22Rv1 (cell line): ENCODE data around the gene LTBP3.
A peak's percentile ranks its signal among the peaks of the same experiment; 100 is the strongest.
"Not testable (repeated sequence)": the region's sequence is repeated elsewhere in the genome, so short reads cannot be mapped to it uniquely, and the experiment has no call there.

Experiments
- H3K27ac ChIP-seq: fragments of 450-650 bp; 2 replicates; pipeline ENCODE4 v1.5.1; 2017
- CTCF ChIP-seq: fragments of 450-650 bp; IDR thresholded peaks from 2 replicates; pipeline ENCODE4 v1.5.1; 2017; ENCODE audit warnings: mild to moderate bottlenecking
- ZFX ChIP-seq: fragments of 450-650 bp; IDR thresholded peaks from 2 replicates; pipeline ENCODE4 v1.6.1; 2017; ENCODE audit warnings: antibody characterized with exemption, borderline replicate concordance

LTBP3 gene

GRCh38 chr11:65526744-65527143, 31.4 kb downstream of the LTBP3 start:
- H3K27ac ChIP-seq, result no peak overlapping the region
- no peak for TF ChIP-seq CTCF
- no peak for TF ChIP-seq ZFX

DNA sequence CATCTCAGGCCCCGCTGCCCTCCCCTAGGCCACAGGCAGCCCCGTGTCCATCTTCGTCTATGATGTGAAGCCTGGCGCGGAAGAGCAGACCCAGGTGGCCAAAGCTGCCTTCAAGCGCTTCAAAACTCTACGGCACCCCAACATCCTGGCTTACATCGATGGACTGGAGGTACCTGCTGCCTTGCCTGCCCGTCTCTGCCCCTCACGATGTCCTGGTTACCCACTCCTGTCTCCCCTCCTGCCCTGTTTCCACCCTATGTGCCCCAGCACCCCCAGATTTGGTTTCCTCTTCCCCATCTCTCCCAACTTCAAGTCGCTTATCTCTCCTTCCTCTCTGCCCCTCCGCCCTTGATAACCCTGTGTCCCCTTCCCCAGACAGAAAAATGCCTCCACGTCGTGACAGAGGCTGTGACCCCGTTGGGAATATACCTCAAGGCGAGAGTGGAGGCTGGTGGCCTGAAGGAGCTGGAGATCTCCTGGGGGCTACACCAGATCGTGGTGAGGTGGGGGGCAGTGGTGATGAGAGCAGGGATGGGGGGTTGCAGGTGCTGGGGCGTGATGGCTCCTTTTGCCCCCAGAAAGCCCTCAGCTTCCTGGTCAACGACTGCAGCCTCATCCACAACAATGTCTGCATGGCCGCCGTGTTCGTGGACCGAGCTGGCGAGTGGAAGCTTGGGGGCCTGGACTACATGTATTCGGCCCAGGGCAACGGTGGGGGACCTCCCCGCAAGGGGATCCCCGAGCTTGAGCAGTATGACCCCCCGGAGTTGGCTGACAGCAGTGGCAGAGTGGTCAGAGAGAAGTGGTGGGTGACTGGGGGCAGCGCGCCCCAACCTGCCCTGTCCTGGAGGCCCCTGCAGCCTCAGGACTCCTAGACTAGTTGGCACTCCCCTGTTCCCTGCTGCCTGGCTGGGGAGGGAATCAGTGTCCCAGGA, 32.3 kb downstream of the LTBP3 start:
- TF ChIP-seq ZFX (no peak), CTCF (no peak)

DNA sequence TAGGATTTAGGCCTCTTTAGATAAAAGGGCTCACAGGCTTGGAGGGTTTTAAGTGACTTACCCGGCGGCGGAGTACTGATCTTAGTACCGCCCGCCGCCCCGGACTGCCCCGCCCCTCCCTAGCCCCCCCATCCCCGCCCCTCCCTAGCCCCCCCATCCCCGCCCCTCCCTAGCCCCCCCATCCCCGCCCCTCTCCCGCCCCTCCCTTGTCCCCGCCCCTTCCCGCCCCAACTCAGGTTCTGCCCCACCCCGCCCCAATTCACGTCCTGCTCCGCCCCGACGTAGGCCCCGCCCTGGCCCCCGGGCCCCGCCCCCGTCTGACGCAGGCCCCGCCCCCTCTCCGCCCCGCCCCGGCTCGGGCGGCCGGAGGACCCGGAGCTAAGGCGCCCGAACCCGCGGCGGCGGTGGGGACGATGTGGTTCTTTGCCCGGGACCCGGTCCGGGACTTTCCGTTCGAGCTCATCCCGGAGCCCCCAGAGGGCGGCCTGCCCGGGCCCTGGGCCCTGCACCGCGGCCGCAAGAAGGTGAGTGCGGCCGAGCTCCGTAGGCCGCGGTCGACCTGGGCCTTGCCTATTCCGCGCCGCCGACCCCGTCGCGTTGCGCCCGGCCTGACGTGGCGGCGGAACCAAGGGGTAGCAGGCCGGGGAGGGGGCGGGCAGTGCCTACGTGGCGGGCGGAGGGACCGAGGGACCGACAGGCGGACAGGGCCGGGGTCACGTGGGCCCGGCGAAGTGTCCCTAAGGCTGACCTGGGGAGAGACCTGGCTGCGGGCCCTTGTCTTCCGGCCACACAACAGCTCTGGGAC, 33.2 kb downstream of the LTBP3 start, which contains the start of gene SCYL1:
TSS of gene SCYL1 (plus strand) at position 343 of the 805 bp plus-strand sequence. CDS start at position 414, 71 bp downstream.
- peak within 1 kb of the TSS; percentile 79 for H3K27ac ChIP-seq
- TF ChIP-seq CTCF, result no peak
- TF ChIP-seq ZFX, result no peak

More for the DNA sequence above, 32.3 kb downstream of the LTBP3 start:
- peak overlapping the region; percentile 79 for H3K27ac ChIP-seq

DNA sequence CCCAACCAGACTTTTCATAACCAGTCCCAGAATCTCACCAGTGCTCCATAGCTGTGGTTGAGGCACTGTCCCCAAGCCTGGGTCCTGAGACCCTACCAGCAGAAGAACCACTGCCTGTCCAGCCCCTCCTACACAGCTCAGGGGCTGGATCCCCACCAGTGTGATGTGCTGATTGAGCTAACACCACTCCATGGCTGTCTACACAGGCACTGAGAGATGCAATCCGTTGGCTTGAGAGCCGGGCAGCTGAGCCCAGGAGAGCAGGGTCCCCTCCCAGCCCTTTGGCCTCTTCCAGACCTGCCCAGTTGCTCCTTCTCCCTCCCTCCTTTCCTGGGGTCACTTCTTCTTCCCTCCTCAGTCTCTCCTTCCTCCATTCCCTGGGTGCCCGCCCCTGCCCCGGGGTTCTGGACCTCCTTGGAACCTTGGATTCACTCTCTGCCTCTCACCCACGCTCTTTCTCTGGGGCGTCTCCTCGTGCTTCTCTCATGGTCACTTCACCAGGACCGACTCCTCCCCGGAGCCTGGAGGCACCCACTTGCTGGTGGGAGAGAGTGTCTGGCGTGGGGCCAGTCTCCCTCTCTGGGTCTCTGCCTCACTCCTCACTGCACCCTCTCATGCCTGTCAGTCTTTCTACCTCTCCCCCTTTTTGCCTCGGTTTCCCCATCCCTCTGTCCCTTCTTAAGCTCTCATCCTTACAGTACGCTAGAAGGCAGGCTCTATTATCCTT, 34.0 kb downstream of the LTBP3 start:
- TF ChIP-seq CTCF (no peak), ZFX (no peak)
- H3K27ac ChIP-seq, result no peak overlapping the region

- H3K27ac ChIP-seq, result not testable (repeated sequence)
Observed at GRCh38 chr11:65523631-65523968, 34.6 kb downstream of the LTBP3 start.

DNA sequence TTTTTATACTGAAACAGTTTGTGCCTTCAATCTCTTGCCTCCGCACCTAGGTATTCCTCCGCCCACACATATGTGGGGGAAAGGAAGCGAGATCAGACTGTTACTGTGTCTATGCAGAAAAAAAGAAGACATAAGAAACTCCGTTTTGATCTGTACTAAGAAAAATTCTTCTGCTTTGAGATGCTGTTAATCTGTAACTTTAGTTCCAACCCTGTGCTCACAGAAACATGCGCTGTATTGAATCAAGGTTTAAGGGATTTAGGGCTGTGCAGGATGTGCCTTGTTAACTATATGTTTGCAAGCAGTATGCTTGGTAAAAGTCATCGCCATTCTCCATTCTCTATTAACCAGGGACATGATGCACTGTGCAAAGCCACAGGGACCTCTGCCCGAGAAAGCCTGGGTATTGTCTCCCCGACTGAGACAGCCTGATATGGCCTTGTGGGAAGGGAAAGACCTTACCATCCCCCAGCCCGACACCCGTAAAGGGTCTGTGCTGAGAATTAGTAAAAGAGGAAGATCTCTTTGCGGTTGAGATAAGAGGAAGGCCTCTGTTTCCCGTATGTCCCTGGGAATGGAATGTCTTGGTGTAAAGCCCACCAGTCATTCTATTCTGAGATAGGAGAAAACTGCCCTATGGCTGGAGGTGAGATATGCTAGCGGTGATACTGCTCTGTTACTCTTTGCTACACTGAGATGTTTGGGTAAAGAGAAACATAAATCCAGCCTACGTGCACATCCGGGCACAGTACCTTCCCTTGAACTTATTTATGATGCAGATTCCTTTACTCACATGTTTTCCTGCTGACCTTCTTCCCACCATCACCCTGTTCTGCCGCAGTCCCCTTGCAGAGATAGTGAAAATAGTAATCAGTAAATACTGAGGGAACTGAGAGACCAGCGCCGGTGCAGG, 35.2 kb downstream of the LTBP3 start:
- H3K27ac ChIP-seq, result not testable (repeated sequence)

- H3K27ac ChIP-seq, result not testable (repeated sequence)
Observed at GRCh38 chr11:65521777-65522521, 36.2 kb downstream of the LTBP3 start.

GRCh38 chr11:65518941-65519549, 39.1 kb downstream of the LTBP3 start:
- not testable (repeated sequence) for H3K27ac ChIP-seq
